OCI-M1 (cell line): ENCODE measurements around the gene ARL3.

Experiments
- DNase-seq: peaks from one replicate; lab custom pipeline; 2025; lab: John Stamatoyannopoulos, UW

The ARL3 gene

DNA sequence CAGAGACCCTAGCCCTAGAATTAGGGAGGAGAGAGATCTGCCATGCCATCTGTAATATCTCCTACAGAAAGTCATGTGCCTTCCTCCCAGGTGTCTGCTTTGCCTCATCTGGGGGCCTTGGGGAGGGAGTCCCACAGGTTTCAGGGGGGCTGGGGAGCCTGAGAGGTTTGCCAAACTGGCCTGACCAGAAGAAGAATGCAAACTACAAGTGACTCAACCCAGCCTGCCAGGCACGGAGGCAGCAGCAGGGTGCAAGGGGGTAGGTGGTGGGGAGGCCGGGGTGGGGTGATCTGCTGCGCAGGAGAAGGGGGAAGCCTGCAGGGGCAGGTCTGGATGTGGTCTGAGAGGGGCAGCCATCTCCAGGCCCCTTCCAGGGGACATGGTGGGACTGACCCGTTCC, 79.5 kb downstream of the ARL3 start:
- DNase-seq = no peak

DNA sequence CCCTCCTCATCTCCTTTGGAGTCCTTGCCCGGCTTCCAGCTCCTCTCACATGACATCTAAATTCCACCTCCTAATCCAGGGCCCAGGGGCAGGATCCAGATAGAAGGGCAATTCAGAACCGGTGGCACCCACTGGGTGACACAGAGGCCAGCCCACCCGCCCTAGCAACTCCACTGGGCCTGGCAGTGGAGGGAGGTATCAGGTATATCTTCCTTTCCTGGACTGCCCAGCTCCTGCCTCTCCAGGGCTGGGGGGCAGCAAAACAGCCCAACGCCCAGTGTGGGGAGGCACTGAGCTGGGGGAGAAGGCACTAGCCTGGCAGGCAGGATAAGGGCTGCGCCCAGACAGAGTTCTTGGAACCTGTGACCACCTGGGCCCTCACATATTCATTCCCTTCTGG, 80.3 kb downstream of the ARL3 start:
- no peak for DNase-seq

DNA sequence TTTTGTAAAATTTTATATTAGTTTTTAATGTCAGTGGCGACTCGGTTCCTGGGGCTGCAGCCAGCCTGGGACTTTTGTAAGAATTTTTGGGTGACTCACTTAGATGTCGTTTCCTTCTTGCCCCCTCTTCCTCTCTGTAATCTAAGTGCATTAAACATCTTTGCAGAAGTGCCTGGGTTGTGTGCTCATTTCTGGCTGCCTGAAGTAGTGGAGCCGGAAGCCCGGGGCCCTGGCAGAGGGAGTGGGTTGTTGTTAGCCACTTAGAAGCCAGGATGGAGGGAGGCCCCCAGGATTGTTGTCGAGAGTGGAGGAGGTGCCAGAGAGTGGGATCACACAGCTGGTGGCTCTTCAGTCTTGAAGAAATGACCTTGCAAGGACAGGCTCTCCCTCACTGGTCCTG, 80.9 kb downstream of the ARL3 start:
- no peak for DNase-seq

- DNase-seq = no peak
These were observed 81.6 kb downstream of the ARL3 start for GRCh38 chr10:102632394-102633111.

GRCh38 chr10:102631525-102632393, 82.4 kb downstream of the ARL3 start:
- no peak for DNase-seq

DNA sequence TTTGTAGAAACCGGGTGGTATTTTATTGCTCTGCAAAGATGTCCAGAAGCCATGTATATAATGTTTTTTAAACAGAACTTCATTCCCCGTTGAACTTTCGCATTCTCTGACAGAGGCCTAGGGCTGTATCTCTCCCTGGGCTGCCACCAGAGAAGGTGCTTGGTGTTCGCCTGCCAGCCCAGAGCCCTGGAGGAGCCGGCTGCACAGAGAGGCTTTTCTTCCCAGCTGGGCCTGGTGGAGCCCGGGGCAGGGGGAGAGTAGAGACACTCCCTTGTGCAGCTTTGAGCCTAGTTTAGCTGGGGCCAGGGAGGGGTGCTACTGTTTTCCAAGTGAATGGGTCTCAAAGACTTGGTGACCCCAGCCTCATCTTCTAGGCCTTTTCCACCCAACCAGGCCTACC, 83.5 kb downstream of the ARL3 start:
- no peak for DNase-seq

GRCh38 chr10:102629661-102630614, 84.3 kb downstream of the ARL3 start:
- DNase-seq = peak; percentile 22

- DNase-seq = no peak
These were observed 85.7 kb downstream of the ARL3 start for GRCh38 chr10:102628451-102628911.

GRCh38 chr10:102627736-102628293, 86.4 kb downstream of the ARL3 start:
- no peak for DNase-seq

GRCh38 chr10:102627291-102627735, 86.9 kb downstream of the ARL3 start:
- no peak for DNase-seq

GRCh38 chr10:102626026-102626685, 88.0 kb downstream of the ARL3 start:
- DNase-seq = no peak

GRCh38 chr10:102624751-102625645, 89.2 kb downstream of the ARL3 start:
- no peak for DNase-seq

GRCh38 chr10:102624094-102624493, 90.1 kb downstream of the ARL3 start:
- DNase-seq = no peak
